Measurements from ENCODE around the gene RBM47. TPM values are rescaled to one million over a fixed set of nuclear protein-coding genes. Genes with fewer than 3 reads are reported as not detected.

The RBM47 gene
- total RNA-seq, 4 donors from 2014 or later, result 13.3 to 38.3 (median 21.8) TPM

GRCh38 chr4:40525752-40526598, 103.7 kb downstream of the RBM47 start:
- 63% methylated on average over 8 of the region's 8 CpGs for WGBS
- no peak for DNase-seq (ENCODE audit: extremely low spot score)
- intact Hi-C loops (cut with DNase I), result no loop called here
- no peaks in the 10 kb centered on the region for H3K27me3 ChIP-seq
- H3K9me3 ChIP-seq, result no peaks in the 10 kb centered on the region
- no peak for TF ChIP-seq EP300 (IDR thresholded peaks at IDR 0.05)
- TF ChIP-seq CTCF (IDR thresholded peaks at IDR 0.05), result no peak
- TF ChIP-seq POLR2A (IDR thresholded peaks at IDR 0.05; ENCODE audit: low read depth), result no peak
- TF ChIP-seq POLR2AphosphoS5 (IDR thresholded peaks at IDR 0.05), result no peak
- H3K36me3 ChIP-seq, result no peaks in the 10 kb centered on the region
- H3K4me3 ChIP-seq, result no peak overlapping the region
- H3K4me1 ChIP-seq, result peaks cover 11 to 19% (median 16%) of the 10 kb centered on the region in 4 donors
- H3K27ac ChIP-seq (replicated peaks in 1 of 4), result peak overlapping the region; percentile 23 to 54 (median 50)

- no peak overlapping the region for H3K4me3 ChIP-seq
- peaks cover 11 to 19% (median 16%) of the 10 kb centered on the region in 4 donors for H3K4me1 ChIP-seq
- H3K36me3 ChIP-seq, result no peaks in the 10 kb centered on the region
- no peak for TF ChIP-seq CTCF (IDR thresholded peaks at IDR 0.05)
- TF ChIP-seq EP300 (IDR thresholded peaks at IDR 0.05), result no peak
- no peak for TF ChIP-seq POLR2A (IDR thresholded peaks at IDR 0.05; ENCODE audit: low read depth)
- no peak for TF ChIP-seq POLR2AphosphoS5 (IDR thresholded peaks at IDR 0.05)
- no peak for DNase-seq (ENCODE audit: extremely low spot score)
- H3K9me3 ChIP-seq, result no peaks in the 10 kb centered on the region
- H3K27ac ChIP-seq (replicated peaks in 1 of 4), result no peak overlapping the region
- H3K27me3 ChIP-seq, result no peaks in the 10 kb centered on the region
- 75% methylated on average over 7 of the region's 11 CpGs for WGBS
- intact Hi-C loops (cut with DNase I), result no loop called here
These were observed 105.2 kb downstream of the RBM47 start for GRCh38 chr4:40524366-40525041.

- WGBS, result 89% methylated on average over 7 of the region's 7 CpGs
- Histone ChIP-seq H3K4me3 (no peak overlapping the region), H3K27me3 (no peaks in the 10 kb centered on the region), H3K27ac (replicated peaks in 1 of 4) (no peak overlapping the region), H3K36me3 (no peaks in the 10 kb centered on the region), H3K9me3 (no peaks in the 10 kb centered on the region), H3K4me1 (peaks cover 11 to 19% (median 16%) of the 10 kb centered on the region in 4 donors)
- TF ChIP-seq CTCF (IDR thresholded peaks at IDR 0.05) (no peak), POLR2A (IDR thresholded peaks at IDR 0.05; ENCODE audit: low read depth) (no peak), EP300 (IDR thresholded peaks at IDR 0.05) (no peak), POLR2AphosphoS5 (IDR thresholded peaks at IDR 0.05) (no peak)
- intact Hi-C loops (cut with DNase I), result no loop called here
- no peak for DNase-seq (ENCODE audit: extremely low spot score)
These were observed 106.1 kb downstream of the RBM47 start for GRCh38 chr4:40523581-40523980.

- no peak for TF ChIP-seq CTCF (IDR thresholded peaks at IDR 0.05)
- Histone ChIP-seq H3K27me3 (no peaks in the 10 kb centered on the region), H3K4me1 (peaks cover 11 to 19% (median 16%) of the 10 kb centered on the region in 4 donors), H3K36me3 (no peaks in the 10 kb centered on the region), H3K27ac (replicated peaks in 1 of 4) (no peak overlapping the region), H3K9me3 (no peaks in the 10 kb centered on the region), H3K4me3 (no peak overlapping the region)
- WGBS, result 96% methylated on average over 2 of the region's 2 CpGs
- intact Hi-C loops (cut with DNase I), result no loop called here
- no peak for DNase-seq (ENCODE audit: extremely low spot score)
These were observed 107.7 kb downstream of the RBM47 start for GRCh38 chr4:40521957-40522356.

Data from esophagus muscularis mucosa (tissue), 4 donors.